GM23248 (cell line): ENCODE data around the gene INCENP. TPM values are rescaled to one million over a fixed set of nuclear protein-coding genes. Genes with fewer than 3 reads are reported as not detected.
A peak's percentile ranks its signal among the peaks of the same experiment; 100 is the strongest.

Experiments used
- DNase-seq: peaks from one replicate; pipeline ENCODE4 v3.0.0-alpha.2; 2015
- H2AFZ ChIP-seq: fragments of 200-600 bp; sonication (generic); 2 replicates; pipeline ENCODE4 v1.6.1; 2016; ENCODE audit warnings: antibody characterized with exemption
- H3F3A ChIP-seq: fragments of 200-600 bp; sonication (generic); 2 replicates; pipeline ENCODE4 v1.6.1; 2016; ENCODE audit warnings: mild to moderate bottlenecking, antibody characterized with exemption, mixed run types; ENCODE audit not compliant: insufficient read depth
- H3K27ac ChIP-seq: fragments of 200-600 bp; sonication (generic); 2 replicates; pipeline ENCODE4 v1.5.1; 2016; ENCODE audit warnings: mild to moderate bottlenecking
- H3K27me3 ChIP-seq: fragments of 200-600 bp; sonication (generic); replicated peaks from 2 replicates; pipeline ENCODE4 v1.6.1; 2016; ENCODE audit warnings: mild to moderate bottlenecking; ENCODE audit not compliant: insufficient read depth
- H3K36me3 ChIP-seq: fragments of 200-600 bp; sonication (generic); 2 replicates; pipeline ENCODE4 v1.6.1; 2016; ENCODE audit warnings: low read depth, mild to moderate bottlenecking
- H3K4me1 ChIP-seq: fragments of 200-600 bp; sonication (generic); 2 replicates; pipeline ENCODE4 v1.6.1; 2016; ENCODE audit warnings: mild to moderate bottlenecking; ENCODE audit not compliant: insufficient read depth
- H3K4me2 ChIP-seq: fragments of 200-600 bp; sonication (generic); one replicate; pipeline ENCODE4 v1.6.1; 2016; ENCODE audit warnings: mild to moderate bottlenecking; ENCODE audit not compliant: unreplicated experiment
- H3K4me3 ChIP-seq: fragments of 200-600 bp; sonication (generic); 2 replicates; pipeline ENCODE4 v1.5.1; 2016; ENCODE audit warnings: mild to moderate bottlenecking
- H3K79me2 ChIP-seq: fragments of 200-600 bp; sonication (generic); 2 replicates; pipeline ENCODE4 v1.6.1; 2016; ENCODE audit warnings: mild to moderate bottlenecking; ENCODE audit not compliant: insufficient read depth
- H3K9ac ChIP-seq: fragments of 200-600 bp; sonication (generic); 2 replicates; pipeline ENCODE4 v1.6.1; 2016; ENCODE audit warnings: mild to moderate bottlenecking
- H3K9me2 ChIP-seq: fragments of 200-600 bp; sonication (generic); 2 replicates; pipeline ENCODE4 v1.6.1; 2016; ENCODE audit warnings: mixed run types, mild to moderate bottlenecking, moderate library complexity; ENCODE audit not compliant: insufficient read depth
- H3K9me3 ChIP-seq: fragments of 200-600 bp; sonication (generic); one replicate; pipeline ENCODE4 v1.6.1; 2017; ENCODE audit warnings: low read depth
- H4K20me1 ChIP-seq: fragments of 200-600 bp; sonication (generic); 2 replicates; pipeline ENCODE4 v1.6.0; 2016; ENCODE audit not compliant: insufficient read depth
- EZH2 ChIP-seq: fragments of 200-600 bp; sonication (generic); IDR thresholded peaks from 2 replicates; pipeline ENCODE4 v1.6.1; 2018; ENCODE audit warnings: antibody characterized with exemption, mild to moderate bottlenecking; ENCODE audit not compliant: insufficient read depth, poor library complexity, severe bottlenecking
- EZH2phosphoT487 ChIP-seq: fragments of 200-600 bp; sonication (generic); IDR thresholded peaks from 2 replicates; pipeline ENCODE4 v1.6.1; 2018; ENCODE audit warnings: antibody characterized with exemption, moderate library complexity, mild to moderate bottlenecking, low read depth; ENCODE audit not compliant: insufficient read depth
- WGBS, 2 experiments: methylation state at CpG; one replicate each; pipeline ENCODE4 v1.1.6; 2015 to 2017; ENCODE audit warnings: low lambda C conversion rate in 2 of 2, low coverage in 1 of 2; ENCODE audit errors: missing lambda C conversion rate in 2 of 2; 5-methylcytosine and 5-hydroxymethylcytosine counted together
- in situ Hi-C: fragments of 300-500 bp; cut with MboI; formaldehyde crosslinking; loops from 2 replicates; pipeline ENCODE4 v1.15.0; 2020
- polyA plus RNA-seq: library from polyadenylated mRNA; unstranded; fragments of >200 nt; fragmentation: Nextera tagmentation; extraction: Ambion mirVana; gene quantifications from 2 replicates; pipeline ENCODE4 v1.2.1, GENCODE V29; 2016
- total RNA-seq: library from RNA; depleted of rRNA; stranded (reverse); fragments of >200 nt; shearing (Covaris generic); gene quantifications from 2 replicates; pipeline ENCODE4 v1.2.3, GENCODE V29; 2014

INCENP gene
- total and polyA plus RNA-seq, 2 experiments from 2014 or later, result 5.1 to 16.0 TPM

GRCh38 chr11:62166371-62166770, 42.6 kb downstream of the INCENP start:
- WGBS, 2 experiments, result 80% methylated on average over 10 of the region's 10 CpGs
- TF ChIP-seq EZH2 (no peak), EZH2phosphoT487 (no peak)
- DNase-seq, result no peak
- Histone ChIP-seq H3K4me3 (no peak overlapping the region), H3K4me1 (no peaks in the 10 kb centered on the region), H3K9me2 (no peaks in the 10 kb centered on the region), H4K20me1 (no peaks in the 10 kb centered on the region), H3K9ac (no peak overlapping the region), H3K36me3 (no peaks in the 10 kb centered on the region), H3K4me2 (no peak overlapping the region), H3K9me3 (no peaks in the 10 kb centered on the region), H3K79me2 (no peaks in the 10 kb centered on the region), H3K27ac (no peak overlapping the region), H2AFZ (no peak overlapping the region), H3K27me3 (0 out of 2 replicates have a peak, but pooled peaks cover 5% of the 10 kb centered on the region), H3F3A (no peaks in the 10 kb centered on the region)
- in situ Hi-C loops, result no loop called here

- H3K9me3 ChIP-seq, result no peaks in the 10 kb centered on the region
- no peak overlapping the region for H2AFZ ChIP-seq
- no peaks in the 10 kb centered on the region for H3F3A ChIP-seq
- H3K9me2 ChIP-seq, result no peaks in the 10 kb centered on the region
- WGBS, 2 experiments, result 47 to 49% methylated on average over 10 of the region's 10 CpGs
- no peak overlapping the region for H3K27ac ChIP-seq
- in situ Hi-C loops, result no loop called here
- peaks cover 23% of the 10 kb centered on the region for H3K27me3 ChIP-seq
- no peaks in the 10 kb centered on the region for H3K36me3 ChIP-seq
- no peaks in the 10 kb centered on the region for H4K20me1 ChIP-seq
- no peak overlapping the region for H3K9ac ChIP-seq
- H3K4me3 ChIP-seq, result no peak overlapping the region
- no peaks in the 10 kb centered on the region for H3K79me2 ChIP-seq
- no peaks in the 10 kb centered on the region for H3K4me1 ChIP-seq
- no peak overlapping the region for H3K4me2 ChIP-seq
- TF ChIP-seq EZH2 (no peak), EZH2phosphoT487 (no peak)
- no peak for DNase-seq
Measured at GRCh38 chr11:62169448-62169847, 45.6 kb downstream of the INCENP start.

GRCh38 chr11:62169935-62170334, 46.1 kb downstream of the INCENP start:
- Histone ChIP-seq H3K4me3 (no peak overlapping the region), H3K9me2 (no peaks in the 10 kb centered on the region), H3K27ac (no peak overlapping the region), H3K4me1 (no peaks in the 10 kb centered on the region), H3K9me3 (no peaks in the 10 kb centered on the region), H3K79me2 (no peaks in the 10 kb centered on the region), H3K27me3 (peaks cover 26% of the 10 kb centered on the region), H2AFZ (no peak overlapping the region), H3K4me2 (no peak overlapping the region), H3F3A (no peaks in the 10 kb centered on the region), H3K36me3 (no peaks in the 10 kb centered on the region), H3K9ac (no peak overlapping the region), H4K20me1 (no peaks in the 10 kb centered on the region)
- in situ Hi-C loops, result no loop called here
- TF ChIP-seq EZH2phosphoT487 (no peak), EZH2 (no peak)
- WGBS, 2 experiments, result 40 to 41% methylated on average over 1 of the region's 1 CpG
- DNase-seq, result peak; percentile 6

- Histone ChIP-seq H3F3A (no peaks in the 10 kb centered on the region), H2AFZ (peak overlapping the region; percentile 59), H3K27me3 (peaks cover 26% of the 10 kb centered on the region), H4K20me1 (no peaks in the 10 kb centered on the region), H3K27ac (no peak overlapping the region), H3K36me3 (no peaks in the 10 kb centered on the region), H3K4me1 (no peaks in the 10 kb centered on the region), H3K4me2 (no peak overlapping the region), H3K9me3 (no peaks in the 10 kb centered on the region), H3K4me3 (no peak overlapping the region), H3K9ac (no peak overlapping the region), H3K79me2 (no peaks in the 10 kb centered on the region), H3K9me2 (no peaks in the 10 kb centered on the region)
- in situ Hi-C loops, result no loop called here
- no peak for TF ChIP-seq EZH2phosphoT487
- TF ChIP-seq EZH2, result no peak
- 9 to 13% methylated on average over 14 of the region's 14 CpGs for WGBS, 2 experiments
- peak; percentile 79 for DNase-seq
Measured at GRCh38 chr11:62171261-62171723, 47.5 kb downstream of the INCENP start.

GRCh38 chr11:62172294-62172693, 48.5 kb downstream of the INCENP start:
- no peaks in the 10 kb centered on the region for H3K36me3 ChIP-seq
- no peak overlapping the region for H3K4me2 ChIP-seq
- no peaks in the 10 kb centered on the region for H3K4me1 ChIP-seq
- no peak overlapping the region for H3K27ac ChIP-seq
- 49 to 51% methylated on average over 7 of the region's 7 CpGs for WGBS, 2 experiments
- no peaks in the 10 kb centered on the region for H3K9me3 ChIP-seq
- no peak overlapping the region for H3K9ac ChIP-seq
- no peaks in the 10 kb centered on the region for H4K20me1 ChIP-seq
- no peak for DNase-seq
- H3K4me3 ChIP-seq, result no peak overlapping the region
- peaks cover 26% of the 10 kb centered on the region for H3K27me3 ChIP-seq
- in situ Hi-C loops, result no loop called here
- no peak for TF ChIP-seq EZH2
- no peak for TF ChIP-seq EZH2phosphoT487
- no peaks in the 10 kb centered on the region for H3K79me2 ChIP-seq
- H2AFZ ChIP-seq, result no peak overlapping the region
- no peaks in the 10 kb centered on the region for H3K9me2 ChIP-seq
- H3F3A ChIP-seq, result no peaks in the 10 kb centered on the region
